Posterior cingulate gyrus (tissue), 11 donors: Measurements from ENCODE around the gene ATF6.

Experiments
- DNase-seq, 10 donors: peaks; one replicate each; pipeline versions ENCODE4 v3.0.0 to v3.0.0-alpha.2; 2020 to 2021; ENCODE audit warnings: mixed read lengths in 3 of 10
- intact Hi-C: fragments of 100-400 bp; cut with DNase I; formaldehyde crosslinking; loops from one replicate; pipeline ENCODE4 v1.15.1; 2023

ATF6 gene

DNA sequence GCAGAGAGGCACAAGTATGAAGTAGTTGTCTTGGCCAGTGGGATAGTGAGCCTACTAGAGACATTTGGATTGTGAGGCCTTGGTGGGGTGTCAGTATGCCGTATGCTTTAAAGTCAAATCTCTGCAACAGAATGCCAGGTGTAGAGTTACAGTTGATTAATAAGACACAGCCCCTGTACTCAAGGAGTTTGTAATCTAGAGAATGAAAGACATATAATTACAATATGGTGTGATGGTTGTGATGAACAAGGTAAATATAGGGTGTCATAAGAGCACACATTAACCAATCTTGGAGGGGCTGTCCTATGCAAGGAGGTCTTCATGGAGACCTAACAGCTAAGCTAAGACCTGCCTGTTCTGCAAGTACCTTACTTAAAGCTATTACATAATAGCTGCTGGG lies 113.1 kb downstream of the ATF6 start:
- no peak for DNase-seq
- intact Hi-C loops, result no loop called here

DNA sequence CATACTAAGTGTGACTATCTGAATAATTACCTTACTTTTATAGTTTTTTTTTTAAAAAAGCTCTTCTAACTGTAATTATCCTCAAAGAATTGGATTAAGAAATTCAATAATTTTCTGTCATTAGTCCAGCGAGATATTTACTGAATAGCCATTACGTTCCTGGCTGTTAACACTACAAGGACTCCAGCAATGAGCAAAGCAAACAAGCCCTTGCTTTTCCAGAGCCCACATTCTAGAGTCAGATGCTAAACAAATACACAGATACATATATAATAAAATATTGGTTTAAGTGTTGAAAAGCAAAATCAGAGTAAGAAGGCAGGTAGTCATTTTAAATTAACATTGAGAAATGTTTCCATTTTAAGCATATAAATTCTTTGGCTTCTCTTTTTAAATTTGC lies 118.4 kb downstream of the ATF6 start:
- no peak for DNase-seq
- intact Hi-C loops, result no loop called here

DNA sequence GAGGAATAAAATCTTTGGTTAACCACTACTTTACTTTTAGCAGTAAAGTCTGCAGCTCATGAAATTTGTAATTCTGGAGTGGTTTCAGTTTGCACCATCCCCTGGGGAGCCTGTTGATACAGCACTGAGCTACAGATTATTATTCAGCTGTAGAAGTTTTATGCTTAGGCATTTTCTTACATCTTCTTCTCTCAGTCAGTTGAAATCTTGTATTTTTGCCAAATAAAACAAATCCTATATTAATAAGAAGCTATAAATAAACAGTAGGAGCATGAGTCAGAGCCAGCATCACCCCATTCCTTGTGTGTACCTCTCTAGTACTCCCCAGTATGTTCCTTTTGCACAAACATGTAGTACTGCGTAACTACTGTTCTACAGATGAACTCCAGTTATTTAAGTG lies 118.9 kb downstream of the ATF6 start:
- DNase-seq, result no peak
- intact Hi-C loops, result no loop called here

DNA sequence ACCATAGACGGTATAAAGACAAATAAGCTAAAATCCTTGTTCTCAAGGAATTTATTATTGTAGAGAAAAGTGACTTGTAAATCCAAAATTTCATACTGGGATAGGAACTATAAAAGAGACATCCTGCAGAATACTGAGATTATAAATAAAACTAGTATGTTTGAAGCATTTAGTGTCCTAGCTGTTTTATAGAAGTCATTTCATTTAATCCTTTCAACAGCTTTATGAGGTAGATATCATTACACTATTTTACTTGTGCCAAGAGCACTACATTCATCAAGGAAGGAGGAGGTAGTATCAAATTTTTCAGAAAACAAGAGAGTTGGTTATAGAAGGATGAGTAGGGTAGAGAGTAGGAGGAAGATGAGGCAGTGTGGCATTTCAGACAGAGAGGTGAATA lies 119.6 kb downstream of the ATF6 start:
- DNase-seq, result no peak
- intact Hi-C loops, result no loop called here

DNA sequence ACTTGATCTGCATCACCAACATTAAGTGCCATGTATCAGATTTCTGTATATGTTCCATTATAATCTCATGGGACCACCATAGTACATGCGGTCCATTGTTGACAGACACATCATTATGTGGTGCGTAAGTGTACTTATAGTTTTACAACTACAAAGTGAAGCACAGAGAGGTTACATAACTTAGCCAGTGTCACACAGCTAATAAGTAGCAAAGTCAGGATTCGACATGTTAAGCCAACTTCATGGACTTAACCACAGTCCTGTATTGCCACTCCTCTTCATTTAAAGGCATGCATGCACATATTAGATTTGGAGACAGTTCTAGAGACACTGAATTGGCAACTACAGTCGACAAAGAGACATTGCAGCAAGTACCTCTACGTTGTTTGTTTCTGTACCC lies 120.5 kb downstream of the ATF6 start:
- DNase-seq, result no peak
- intact Hi-C loops, result no loop called here

DNA sequence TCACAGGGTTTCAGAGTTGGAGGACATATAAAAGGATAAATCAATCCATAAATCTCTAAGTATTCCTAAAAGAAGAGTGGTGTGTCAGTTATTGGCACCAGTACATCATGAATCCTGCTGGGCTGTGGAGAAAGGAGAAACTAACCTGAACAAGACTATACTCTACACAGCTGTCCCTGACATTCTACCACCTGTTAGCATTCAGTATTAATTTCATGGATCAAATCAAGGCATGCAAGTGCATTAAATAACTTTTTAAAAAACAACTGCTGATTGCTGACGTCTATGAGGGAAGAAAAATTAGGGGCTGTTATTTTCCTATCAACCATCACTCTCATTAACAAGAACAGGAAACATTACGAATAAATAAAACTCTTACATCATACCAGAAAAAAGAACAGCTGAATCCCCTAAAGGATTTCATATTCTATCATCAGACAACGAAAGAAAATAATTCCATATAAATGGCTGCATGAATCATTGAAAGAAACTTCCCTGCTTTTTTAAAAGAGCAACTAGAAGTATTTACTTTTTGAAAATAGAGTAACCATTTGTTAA lies 121.7 kb downstream of the ATF6 start:
- intact Hi-C loops, result no loop called here

DNA sequence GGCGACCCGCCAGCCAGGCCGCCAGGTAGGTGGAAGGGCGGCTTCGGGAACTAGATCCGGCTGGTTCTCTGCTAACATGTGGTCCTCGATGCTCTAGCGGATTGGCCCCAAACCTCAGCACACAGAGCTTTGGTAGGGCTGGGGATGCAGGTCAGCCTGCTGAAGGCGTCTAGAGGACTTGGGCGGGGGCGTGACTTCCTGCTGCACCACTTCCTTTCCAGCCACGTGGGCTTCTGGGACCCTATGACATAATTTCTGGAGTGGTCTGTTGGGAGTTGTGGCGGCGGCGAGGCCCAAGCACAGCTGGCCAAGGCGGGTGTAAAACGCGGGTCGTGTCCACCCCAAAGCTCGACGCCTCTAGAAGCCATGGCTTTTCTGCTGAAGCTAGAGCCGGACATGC lies 124.5 kb downstream of the ATF6 start:
- intact Hi-C loops, result no loop called here
- peak in 2 of 10 donors; percentile 65 to 75 for DNase-seq

More for the DNA sequence above, 121.7 kb downstream of the ATF6 start:
- no peak for DNase-seq

DNA sequence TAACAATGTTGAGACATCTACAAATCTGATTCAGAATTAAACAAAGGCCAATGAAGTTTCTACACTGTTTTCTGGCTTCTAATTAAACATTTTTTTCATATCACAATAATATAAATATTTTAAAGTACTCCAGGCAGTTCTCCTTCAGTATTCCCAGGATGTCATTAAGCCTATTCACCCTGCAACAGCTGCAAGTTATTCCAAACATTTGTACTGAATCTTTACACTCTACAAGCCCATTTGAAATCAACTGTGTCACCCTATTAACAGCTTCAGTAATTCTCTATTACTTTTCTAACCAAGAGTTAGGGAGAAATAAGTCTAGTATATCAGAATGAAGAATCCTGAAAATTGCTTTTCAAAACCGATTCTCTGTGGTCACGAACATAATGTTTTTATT lies 133.0 kb downstream of the ATF6 start:
- DNase-seq, result no peak
- intact Hi-C loops, result no loop called here

DNA sequence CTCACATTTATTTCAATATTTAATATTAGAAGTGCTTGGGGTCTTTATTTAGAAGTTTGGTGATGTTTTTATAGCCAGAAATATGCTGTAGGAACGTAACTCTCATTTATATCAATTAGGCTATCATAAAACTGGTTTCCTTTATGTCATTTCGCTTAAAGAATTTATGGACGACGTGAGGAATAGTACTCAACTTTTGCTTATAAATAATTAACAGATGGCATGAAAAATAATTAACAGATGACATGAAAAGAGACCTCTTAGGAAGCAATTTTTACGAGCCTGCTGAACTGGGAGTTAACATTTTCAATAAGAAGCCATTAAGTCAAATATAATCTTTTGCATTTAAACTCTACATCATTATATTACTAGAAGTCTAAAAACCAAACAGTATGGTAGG lies 134.0 kb downstream of the ATF6 start:
- intact Hi-C loops, result no loop called here
- DNase-seq, result no peak

DNA sequence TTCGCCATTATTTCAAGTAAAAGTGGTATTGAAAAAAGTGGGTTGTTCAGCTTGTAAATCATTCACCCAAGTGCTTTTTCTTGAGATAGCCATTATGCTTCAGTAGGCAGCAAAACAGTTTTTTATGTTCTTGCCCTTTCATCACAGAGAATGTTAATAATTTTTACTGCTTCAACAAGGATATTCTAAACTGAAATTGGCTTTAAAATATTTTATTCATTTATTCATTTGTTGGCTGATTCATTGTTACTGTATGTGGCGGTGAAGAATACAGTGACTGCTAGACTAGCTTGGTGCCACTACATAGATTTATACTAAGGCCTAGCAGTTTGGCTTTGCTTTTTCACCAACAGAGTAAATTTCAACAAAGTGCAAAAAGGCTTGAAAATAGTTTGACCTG lies 136.1 kb downstream of the ATF6 start:
- DNase-seq, result no peak
- intact Hi-C loops, result no loop called here

DNA sequence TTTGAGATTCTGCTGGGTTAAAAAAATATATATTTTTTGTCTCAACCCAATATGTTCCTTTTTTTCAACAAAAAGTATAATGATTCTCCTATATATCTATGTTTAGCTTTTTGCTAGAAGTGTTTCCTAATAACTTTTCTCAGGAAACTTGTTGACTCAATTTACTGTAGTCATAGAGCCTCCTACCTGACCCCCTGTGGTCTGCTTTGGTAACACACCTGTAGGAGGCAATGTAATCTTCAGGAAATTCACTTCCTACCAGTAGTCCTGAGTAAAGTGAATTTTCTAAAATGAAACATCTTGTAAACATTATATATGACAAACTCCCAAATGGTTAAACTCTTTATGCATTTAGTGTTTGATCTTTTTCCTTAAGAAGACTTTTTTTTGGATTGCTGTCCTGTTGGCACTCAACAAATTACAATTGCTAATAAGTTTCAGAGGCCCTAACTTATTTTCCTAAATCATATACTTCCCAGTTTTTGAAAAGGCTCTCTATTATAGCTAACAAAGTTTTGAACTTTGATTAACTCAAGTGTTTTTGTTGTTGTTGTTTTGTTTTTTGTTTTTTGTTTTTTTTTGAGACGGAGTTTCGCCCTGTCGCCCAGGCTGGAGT lies 139.3 kb downstream of the ATF6 start:
- DNase-seq, result no peak
- intact Hi-C loops, result no loop called here

DNA sequence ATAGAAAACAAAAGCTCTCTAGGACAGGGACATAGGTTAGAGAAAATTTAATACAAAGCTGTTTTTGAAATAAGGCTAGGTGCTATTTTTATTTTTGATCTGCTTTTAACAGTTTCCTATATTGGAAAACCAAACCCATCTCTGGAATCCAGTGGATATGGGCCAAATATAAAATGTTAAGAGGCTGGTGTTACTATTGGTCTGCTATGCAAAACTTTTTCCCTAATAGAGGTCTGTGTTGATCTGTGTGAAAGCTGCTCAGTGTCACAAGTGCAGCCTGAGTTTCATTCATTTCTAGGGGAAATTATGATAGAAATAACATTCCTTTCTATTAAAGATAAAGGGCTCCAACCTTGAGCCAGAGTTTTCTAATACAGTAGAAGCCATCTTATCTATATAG lies 141.1 kb downstream of the ATF6 start:
- DNase-seq, result no peak
- intact Hi-C loops, result no loop called here

DNA sequence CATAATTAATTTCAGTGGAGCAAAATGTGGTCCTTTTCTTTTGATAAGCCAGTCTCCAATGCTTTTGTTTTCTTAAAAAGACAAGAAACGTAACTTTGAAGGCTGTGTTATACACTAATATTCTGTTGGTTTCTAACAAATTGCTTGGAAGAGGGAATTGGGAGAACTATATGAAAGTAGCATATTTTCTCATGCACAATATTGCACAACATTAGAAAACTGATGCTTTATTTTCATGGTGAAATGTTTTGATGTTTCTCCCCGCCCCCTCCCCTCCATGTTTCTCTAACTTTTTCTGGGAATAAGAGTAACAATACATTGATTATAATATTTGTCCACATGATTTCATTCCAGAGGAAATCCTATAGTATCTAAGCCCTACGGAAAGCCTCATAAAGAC lies 142.1 kb downstream of the ATF6 start:
- intact Hi-C loops, result no loop called here

DNA sequence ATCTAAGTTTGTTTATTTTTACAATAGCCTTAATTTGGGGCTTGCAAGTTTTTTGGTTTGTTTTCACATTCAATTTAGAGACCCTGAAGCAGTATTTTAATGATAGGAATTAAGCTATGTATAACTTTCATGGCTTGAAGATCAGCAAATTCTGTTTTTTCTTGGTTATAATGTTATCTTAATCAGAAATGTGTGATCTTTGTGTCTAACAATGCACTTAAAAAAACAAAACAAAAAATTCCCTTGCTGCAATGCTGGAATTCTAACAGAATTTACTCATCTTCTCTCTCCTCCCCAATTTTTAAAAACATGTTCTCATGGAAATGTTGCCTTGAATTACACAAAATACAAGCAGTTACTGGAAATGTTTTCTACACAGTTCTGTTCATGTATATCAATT lies 144.5 kb downstream of the ATF6 start:
- no peak for DNase-seq
- intact Hi-C loops, result no loop called here

More for the DNA sequence above, 142.1 kb downstream of the ATF6 start:
- no peak for DNase-seq

DNA sequence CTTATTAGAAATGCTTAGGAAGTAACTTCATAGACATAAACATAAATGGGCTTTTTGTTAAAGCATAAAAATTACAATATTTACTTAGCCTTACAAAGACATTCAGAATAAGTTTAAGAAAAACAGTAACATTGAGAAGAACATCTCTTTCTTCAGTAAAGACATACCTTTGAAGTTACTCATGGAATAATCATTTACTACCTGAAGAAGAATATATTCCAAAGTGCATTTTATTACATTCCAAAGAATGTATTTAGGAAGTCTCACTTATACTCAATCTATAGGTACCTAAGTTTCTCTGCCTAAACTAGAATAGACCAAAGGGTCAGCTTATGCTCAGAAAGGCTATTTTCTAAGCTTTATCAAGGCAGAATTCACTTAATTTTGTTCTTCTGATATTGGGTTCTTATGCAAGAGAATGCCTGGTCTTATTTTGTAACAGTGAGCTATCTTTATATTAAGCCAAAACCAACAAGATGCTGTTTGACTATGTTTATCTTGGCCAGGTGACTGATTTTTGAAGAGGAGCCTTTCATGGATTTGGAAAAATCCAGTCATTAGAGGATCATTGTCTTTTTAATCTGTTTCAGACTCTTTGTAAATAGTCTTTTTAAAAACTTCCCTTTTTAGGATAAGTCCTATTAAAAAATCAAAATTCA lies 147.5 kb downstream of the ATF6 start:
- DNase-seq, result no peak
- intact Hi-C loops, result no loop called here

DNA sequence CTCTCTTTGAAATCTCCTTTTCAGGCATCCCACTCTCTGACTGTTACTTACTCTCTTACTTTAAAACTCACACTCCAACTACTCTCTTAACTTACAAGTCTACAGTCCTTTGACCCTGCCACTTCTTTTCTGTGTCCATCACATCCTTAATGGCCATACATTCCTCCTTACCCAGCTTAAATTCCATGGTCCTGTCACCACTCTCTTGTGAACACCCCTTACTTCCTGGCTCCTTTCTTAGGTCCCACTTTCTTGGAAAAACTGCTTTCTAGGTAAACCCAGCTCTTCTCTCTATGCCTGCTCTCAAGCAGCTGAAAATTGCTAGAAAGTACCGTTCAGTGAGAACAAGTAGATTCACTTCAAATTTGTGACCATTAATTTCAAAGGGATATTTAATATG lies 148.5 kb downstream of the ATF6 start:
- no peak for DNase-seq
- intact Hi-C loops, result no loop called here

DNA sequence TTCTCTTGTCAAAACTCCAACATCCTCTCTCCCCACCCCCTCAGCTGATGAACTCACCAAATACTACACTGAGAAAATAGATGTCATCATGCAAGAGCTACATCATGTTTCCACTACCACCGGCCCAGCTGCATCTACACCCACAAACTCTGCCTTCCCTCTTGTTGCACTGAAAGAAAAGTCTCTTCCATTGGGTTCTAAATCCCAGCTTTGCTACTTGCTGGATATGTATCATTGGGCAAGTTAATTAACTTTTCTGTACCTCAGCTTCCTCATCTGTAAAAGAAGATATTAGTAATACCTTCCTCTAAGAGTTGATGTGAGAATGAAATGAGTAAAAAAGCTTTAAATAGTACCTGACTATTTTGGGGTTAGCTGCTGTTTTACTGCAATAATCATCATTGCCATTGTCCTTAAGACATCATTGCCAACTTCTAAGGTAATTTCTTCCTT lies 149.0 kb downstream of the ATF6 start:
- DNase-seq, result no peak
- intact Hi-C loops, result no loop called here

DNA sequence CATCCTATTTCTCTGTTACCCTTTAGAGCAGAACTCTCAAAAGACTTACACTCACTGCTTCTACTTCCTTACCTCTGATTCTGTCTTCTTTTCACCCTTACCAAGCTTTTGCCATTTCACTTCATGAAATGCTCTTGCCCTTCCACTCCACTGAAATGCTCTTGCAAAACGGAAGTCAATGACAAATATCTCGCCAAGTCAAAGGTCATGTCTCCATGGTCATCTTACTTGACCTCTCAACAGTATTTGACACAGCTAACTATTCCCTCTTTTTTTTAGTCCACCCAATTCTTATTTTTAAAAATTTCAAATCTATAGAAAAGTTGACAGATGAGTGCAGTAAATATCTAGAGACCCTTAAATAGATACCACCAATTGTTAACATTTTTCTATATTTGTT lies 149.9 kb downstream of the ATF6 start:
- DNase-seq, result no peak

DNA sequence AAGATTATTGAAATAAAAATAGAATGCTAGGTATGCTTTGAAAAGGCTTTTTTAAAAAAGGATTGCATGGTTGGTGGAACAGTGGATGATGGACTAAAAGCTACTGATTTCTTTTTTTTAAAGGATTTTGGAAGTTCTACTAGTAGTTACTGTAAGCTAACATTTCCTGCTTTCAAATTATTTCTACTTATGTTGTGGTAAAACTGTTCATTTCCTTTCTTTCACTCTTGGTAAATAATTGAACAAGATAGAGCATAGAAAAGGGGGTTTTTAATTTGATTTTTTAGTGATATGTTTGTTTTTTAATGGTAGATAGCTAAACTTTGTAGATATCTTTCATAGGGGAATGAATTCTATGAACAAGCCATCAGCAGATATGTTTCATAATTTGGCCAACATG lies 153.1 kb downstream of the ATF6 start:
- no peak for DNase-seq
- intact Hi-C loops, result no loop called here

More for the DNA sequence above, 149.9 kb downstream of the ATF6 start:
- intact Hi-C loops, result no loop called here

DNA sequence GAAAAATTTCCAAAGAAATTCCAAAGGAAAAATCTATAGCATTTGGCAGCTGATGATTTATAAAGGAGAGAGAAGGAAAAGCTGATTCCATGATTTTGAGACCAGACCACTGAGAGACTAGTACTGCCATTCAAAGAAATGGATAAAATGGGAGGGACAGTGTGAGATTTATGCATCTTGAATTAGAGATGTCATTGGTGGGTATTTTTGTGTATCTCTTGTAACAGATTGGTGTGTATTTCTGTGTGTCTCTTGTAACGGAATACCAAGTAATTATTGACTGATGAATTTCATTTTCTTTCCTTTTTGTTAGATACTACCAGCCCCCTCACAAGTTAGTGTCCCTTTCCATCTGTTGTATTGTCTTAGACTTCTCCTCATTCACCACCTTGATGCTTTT lies 155.4 kb downstream of the ATF6 start:
- no peak for DNase-seq
- intact Hi-C loops, result loop anchor here (10.0 kb wide), 1 partner anchor 63 kb away; no protein-coding TSS in a partner anchor

DNA sequence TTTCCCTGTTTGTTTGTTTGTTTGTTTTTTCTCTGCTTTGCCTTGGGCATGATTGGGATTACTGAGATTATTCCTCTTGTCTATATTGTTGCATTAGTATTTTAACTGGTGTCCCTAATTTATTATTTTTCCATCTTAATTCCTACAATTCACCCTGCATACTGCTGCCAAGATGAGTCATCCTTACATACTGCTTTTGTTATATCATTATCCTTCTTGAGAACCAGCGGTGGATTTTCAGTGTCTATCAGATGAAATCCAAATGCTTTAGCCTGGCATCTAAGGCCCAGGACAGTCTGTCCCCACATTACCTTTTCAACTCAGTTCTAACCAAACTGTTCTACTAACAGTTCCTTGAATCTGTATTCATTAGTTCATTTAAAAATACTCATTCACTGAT lies 155.9 kb downstream of the ATF6 start:
- no peak for DNase-seq
- intact Hi-C loops, result loop anchor here (10.0 kb wide), 1 partner anchor 63 kb away; no protein-coding TSS in a partner anchor

DNA sequence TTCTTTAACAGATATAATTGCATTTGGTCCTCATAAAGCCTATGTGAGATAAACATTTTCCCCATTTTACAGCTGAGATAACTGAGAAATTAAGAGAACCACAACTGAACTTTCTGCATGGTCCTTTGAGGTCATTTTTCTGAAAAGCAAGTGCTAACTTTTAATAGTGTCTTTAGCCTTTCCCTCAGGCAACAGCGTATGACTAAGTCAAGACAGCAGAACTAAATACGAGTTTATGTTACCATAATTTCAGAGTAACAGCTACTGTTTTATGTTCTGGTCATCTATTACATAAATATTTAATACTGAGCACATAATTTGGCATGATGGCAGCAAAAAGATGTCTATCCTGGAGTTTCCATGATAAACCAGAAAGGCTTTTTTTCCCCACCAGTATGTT lies 161.9 kb downstream of the ATF6 start:
- intact Hi-C loops, result loop anchor here (10.0 kb wide), 1 partner anchor 57 kb away; no protein-coding TSS in a partner anchor

More for the DNA sequence above, 161.9 kb downstream of the ATF6 start:
- no peak for DNase-seq
